ENCODE measurements around the gene RFK.
"Not testable (repeated sequence)": the region's sequence is repeated elsewhere in the genome, so short reads cannot be mapped to it uniquely, and the experiment has no call there.

RFK gene

GRCh38 chr9:76370396-76371023 is 23.7 kb downstream of the RFK start:
- DNase-seq (ENCODE audit: low read depth): no peak

GRCh38 chr9:76369583-76369982 is 24.6 kb downstream of the RFK start:
- no peak for DNase-seq (ENCODE audit: low read depth)

GRCh38 chr9:76366275-76366674 is 28.0 kb downstream of the RFK start:
- no peak for DNase-seq (ENCODE audit: low read depth)

GRCh38 chr9:76365028-76365427 is 29.2 kb downstream of the RFK start:
- no peak for DNase-seq (ENCODE audit: low read depth)

- no peak for DNase-seq (ENCODE audit: low read depth)
These were observed 31.2 kb downstream of the RFK start for GRCh38 chr9:76363032-76363395.

- DNase-seq (ENCODE audit: low read depth): not testable (repeated sequence)
These were observed 31.7 kb downstream of the RFK start for GRCh38 chr9:76362332-76363031.

GRCh38 chr9:76359766-76360165 is 34.5 kb downstream of the RFK start:
- DNase-seq (ENCODE audit: low read depth): no peak

GRCh38 chr9:76359365-76359764 is 34.9 kb downstream of the RFK start:
- no peak for DNase-seq (ENCODE audit: low read depth)

GRCh38 chr9:76358628-76359280 is 35.5 kb downstream of the RFK start:
- DNase-seq (ENCODE audit: low read depth): no peak

GRCh38 chr9:76357555-76357954 is 36.7 kb downstream of the RFK start:
- no peak for DNase-seq (ENCODE audit: low read depth)

- no peak for DNase-seq (ENCODE audit: low read depth)
These were observed 38.3 kb downstream of the RFK start for GRCh38 chr9:76355886-76356285.

- DNase-seq (ENCODE audit: low read depth): no peak
These were observed 40.0 kb downstream of the RFK start for GRCh38 chr9:76354221-76354620.

- DNase-seq (ENCODE audit: low read depth): no peak
These were observed 40.9 kb downstream of the RFK start for GRCh38 chr9:76353280-76353679.

- DNase-seq (ENCODE audit: low read depth): no peak
These were observed 42.1 kb downstream of the RFK start for GRCh38 chr9:76352026-76352620.

GRCh38 chr9:76351006-76351405 is 43.2 kb downstream of the RFK start:
- DNase-seq (ENCODE audit: low read depth): no peak

GRCh38 chr9:76349865-76350264 is 44.4 kb downstream of the RFK start:
- no peak for DNase-seq (ENCODE audit: low read depth)

- no peak for DNase-seq (ENCODE audit: low read depth)
These were observed 51.4 kb downstream of the RFK start for GRCh38 chr9:76342858-76343257.

GRCh38 chr9:76342201-76342600 is 52.0 kb downstream of the RFK start:
- no peak for DNase-seq (ENCODE audit: low read depth)

GRCh38 chr9:76341616-76342015 is 52.6 kb downstream of the RFK start:
- no peak for DNase-seq (ENCODE audit: low read depth)

GRCh38 chr9:76338418-76338817 is 55.8 kb downstream of the RFK start:
- DNase-seq (ENCODE audit: low read depth): no peak

- DNase-seq (ENCODE audit: low read depth): no peak
These were observed 58.2 kb downstream of the RFK start for GRCh38 chr9:76336027-76336426.

All from activated gamma-delta T cell treated with anti-CD3 and anti-CD28 coated beads, Interleukin-2, amount 50 U/mL, for 16 hours (primary cell).